Activated CD4-positive, alpha-beta T cell treated with anti-CD3 and anti-CD28 coated beads, Interleukin-2, amount 10 ng/mL, durations not matched to agents 7 days and 5 days (primary cell): ENCODE data around the gene IFI6. TPM values are rescaled to one million over a fixed set of nuclear protein-coding genes. Genes with fewer than 3 reads are reported as not detected.
A peak's percentile ranks its signal among the peaks of the same experiment; 100 is the strongest.
"Not testable (repeated sequence)": the region's sequence is repeated elsewhere in the genome, so short reads cannot be mapped to it uniquely, and the experiment has no call there.

Experiments
- CTCF ChIA-PET: fragments of 350-600 bp; sonication (Branson Sonifier 250); formaldehyde crosslinking; loops from one replicate; lab custom pipeline; 2021; ENCODE audit warnings: antibody characterized with exemption; lab: Charles Lee
- POLR2A ChIA-PET: fragments of 350-600 bp; sonication (Branson Sonifier 250); formaldehyde crosslinking; loops from one replicate; lab custom pipeline; 2021; ENCODE audit warnings: antibody characterized with exemption; lab: Charles Lee
- DNase-seq: peaks from one replicate; pipeline ENCODE4 v3.0.0-alpha.2; 2020
- H3K27ac Mint-ChIP-seq: one replicate; pipeline ENCODE4 v1.8.0; 2021; ENCODE audit warnings: mild to moderate bottlenecking, moderate library complexity, mixed read lengths
- H3K27me3 Mint-ChIP-seq: one replicate; pipeline ENCODE4 v1.8.0; 2021; ENCODE audit warnings: mixed read lengths
- H3K36me3 Mint-ChIP-seq: one replicate; pipeline ENCODE4 v1.8.0; 2021; ENCODE audit warnings: low read depth, mixed read lengths
- H3K4me1 Mint-ChIP-seq: one replicate; pipeline ENCODE4 v1.8.0; 2021; ENCODE audit warnings: mixed read lengths
- H3K4me3 Mint-ChIP-seq: one replicate; pipeline ENCODE4 v1.8.0; 2021; ENCODE audit warnings: mild to moderate bottlenecking, moderate library complexity, mixed read lengths
- H3K9me3 Mint-ChIP-seq: one replicate; pipeline ENCODE4 v1.8.0; 2021; ENCODE audit warnings: mixed read lengths
- total RNA-seq, 2 experiments: library from RNA; stranded (reverse); gene quantifications; one replicate each; pipeline ENCODE4 v1.2.3, GENCODE V29; 2021

Gene IFI6
- total RNA-seq, 2 experiments from 2014 or later: 231 to 321 TPM

DNA sequence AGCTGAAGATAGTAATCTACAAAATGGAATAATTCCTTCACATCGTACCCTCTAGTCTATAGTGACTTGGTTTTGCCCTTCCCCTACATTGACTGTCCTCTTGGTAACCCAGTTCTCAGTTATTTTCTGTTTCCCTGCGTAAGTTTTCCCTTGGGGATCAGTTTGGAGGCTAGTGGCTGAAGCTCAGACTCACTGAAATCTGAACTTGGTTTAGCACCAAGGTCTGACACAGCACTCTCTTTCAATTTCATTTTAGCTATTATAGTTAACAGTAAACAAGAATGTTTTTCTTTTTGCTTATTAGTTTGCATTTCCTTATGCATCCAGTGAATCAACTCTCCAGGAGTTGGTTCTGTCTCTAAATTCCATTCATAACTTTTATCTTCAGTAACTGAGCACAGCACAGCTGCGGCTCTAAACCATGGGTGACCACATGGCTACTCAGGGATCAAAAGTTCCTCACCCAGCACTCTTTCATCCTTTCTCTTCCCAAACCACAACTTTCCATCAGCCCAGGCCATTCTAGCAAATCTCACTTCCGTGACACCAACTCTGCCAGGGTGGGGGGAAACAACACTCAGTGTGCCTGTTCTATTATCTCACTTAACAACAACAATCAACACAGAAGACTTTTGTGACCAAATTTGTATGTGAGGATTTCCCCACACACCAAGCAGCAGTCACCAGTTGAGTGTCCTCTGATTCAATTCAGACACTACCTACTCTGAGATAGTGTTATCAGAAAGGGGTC lies 17.6 kb upstream of the IFI6 start:
- Mint-ChIP-seq H3K36me3 (no peaks in the 10 kb centered on the region), H3K4me3 (no peak overlapping the region), H3K9me3 (peaks cover 9% of the 10 kb centered on the region), H3K27me3 (peaks cover 13% of the 10 kb centered on the region), H3K4me1 (peaks cover 16% of the 10 kb centered on the region), H3K27ac (no peak overlapping the region)
- ChIA-PET CTCF (interaction anchor here (1.0 to 1.5 kb wide), 4 partner anchors 10 to 331 kb away, joined by 3 to 4 read pairs (median 4); no protein-coding TSS in a partner anchor), POLR2A (interaction anchor here (0.6 kb wide), 1 partner anchor 18 kb away, joined by 3 read pairs; no protein-coding TSS in a partner anchor)
- no peak for DNase-seq

DNA sequence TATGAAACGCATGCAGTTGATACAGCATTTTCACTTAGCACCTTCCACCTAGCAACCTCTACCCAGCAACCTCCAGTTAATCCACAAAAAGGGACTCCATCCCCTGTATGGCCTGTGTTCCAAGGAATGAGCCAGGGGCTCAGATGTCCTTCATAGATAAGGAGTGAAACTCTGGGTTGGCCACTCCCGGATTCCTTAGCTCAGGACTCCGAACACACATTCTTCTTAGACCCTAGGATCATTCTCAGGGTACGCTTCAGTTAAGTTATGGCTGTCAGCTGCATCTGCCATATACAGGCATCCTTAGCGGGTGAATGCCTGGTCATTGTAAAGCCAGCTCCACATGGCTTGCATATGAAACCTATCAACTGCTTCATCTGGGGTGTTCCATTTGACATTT lies 15.9 kb upstream of the IFI6 start:
- Mint-ChIP-seq H3K4me1 (peaks cover 16% of the 10 kb centered on the region), H3K9me3 (peaks cover 8% of the 10 kb centered on the region), H3K4me3 (no peak overlapping the region), H3K27ac (no peak overlapping the region), H3K36me3 (no peaks in the 10 kb centered on the region), H3K27me3 (peaks cover 13% of the 10 kb centered on the region)
- POLR2A ChIA-PET: no interaction called here
- no peak for DNase-seq
- CTCF ChIA-PET: interaction anchor here (2.2 kb wide), 1 partner anchor 9 kb away, joined by 9 read pairs; no protein-coding TSS in a partner anchor

DNA sequence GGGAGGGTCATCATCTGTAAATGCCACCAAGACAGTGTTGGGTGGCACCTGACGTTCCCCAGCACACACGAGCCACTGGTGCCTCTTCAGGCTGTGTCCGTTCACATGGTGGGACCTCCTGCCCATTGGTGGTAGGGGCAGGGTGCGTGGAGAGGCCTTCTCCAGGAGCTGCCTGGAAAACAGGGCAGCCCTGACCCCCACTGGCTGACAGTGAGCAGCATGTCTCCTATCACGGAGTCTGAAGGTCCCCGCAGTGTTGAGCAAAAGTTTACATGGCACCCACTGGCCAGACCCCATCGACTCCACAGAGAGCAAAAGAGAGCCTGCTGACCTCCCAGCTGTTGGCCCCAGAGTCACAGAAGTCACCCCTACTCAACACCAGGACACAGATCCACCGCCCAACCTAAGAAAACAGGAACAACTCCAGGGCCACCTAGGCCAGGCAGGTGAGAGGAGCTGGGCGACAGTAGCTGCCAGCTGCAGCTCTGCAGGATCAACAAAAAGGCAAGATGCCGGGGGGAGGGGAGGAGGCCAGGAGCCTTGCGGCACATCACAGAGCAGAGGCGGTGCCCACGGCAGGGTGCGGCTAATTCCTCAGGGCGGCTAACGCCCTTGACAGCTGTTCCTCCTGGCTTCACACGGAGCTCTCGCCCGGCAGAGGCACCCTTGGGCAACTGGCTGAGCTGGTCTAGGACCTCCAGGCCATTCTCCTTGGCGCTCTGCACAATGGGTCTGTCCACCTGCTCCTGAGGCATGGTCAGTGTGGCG lies 14.4 kb upstream of the IFI6 start:
- Mint-ChIP-seq H3K4me1 (peaks cover 16% of the 10 kb centered on the region), H3K9me3 (peaks cover 15% of the 10 kb centered on the region), H3K27me3 (peaks cover 10% of the 10 kb centered on the region), H3K27ac (no peak overlapping the region), H3K4me3 (no peak overlapping the region), H3K36me3 (peaks cover 3% of the 10 kb centered on the region)
- POLR2A ChIA-PET: no interaction called here
- CTCF ChIA-PET: interaction anchor here (1.0 to 2.2 kb wide), 5 partner anchors 11 to 80 kb away, joined by 3 to 9 read pairs (median 3); no protein-coding TSS in a partner anchor
- DNase-seq: no peak

DNA sequence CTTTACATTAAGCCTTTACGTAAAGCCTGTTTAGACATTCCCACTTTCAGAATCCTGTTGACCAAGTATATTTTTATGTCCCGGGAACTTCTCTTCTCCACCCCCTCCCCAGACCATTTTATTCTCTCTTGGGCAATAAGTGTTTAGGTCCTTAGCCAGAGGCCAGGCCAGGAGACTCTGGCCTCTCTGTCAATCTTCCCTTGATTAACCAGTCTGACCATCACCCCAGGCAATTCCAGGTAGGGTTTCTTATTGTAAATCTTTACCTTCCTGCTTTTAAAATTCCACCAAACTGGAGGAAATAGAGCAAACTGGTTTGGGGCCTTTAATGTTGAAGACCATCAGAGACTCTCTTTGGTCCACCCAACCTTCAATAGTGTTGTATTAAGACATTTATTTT lies 12.2 kb upstream of the IFI6 start:
- POLR2A ChIA-PET: no interaction called here
- CTCF ChIA-PET: interaction anchor here (1.2 kb wide), 1 partner anchor 12 kb away, joined by 3 read pairs; the partner anchor contains the start of gene IFI6
- Mint-ChIP-seq H3K4me3 (no peak overlapping the region), H3K27me3 (peaks cover 5% of the 10 kb centered on the region), H3K27ac (no peak overlapping the region), H3K36me3 (peaks cover 7% of the 10 kb centered on the region), H3K9me3 (peaks cover 28% of the 10 kb centered on the region), H3K4me1 (peaks cover under 1% of the 10 kb centered on the region)
- DNase-seq: no peak

DNA sequence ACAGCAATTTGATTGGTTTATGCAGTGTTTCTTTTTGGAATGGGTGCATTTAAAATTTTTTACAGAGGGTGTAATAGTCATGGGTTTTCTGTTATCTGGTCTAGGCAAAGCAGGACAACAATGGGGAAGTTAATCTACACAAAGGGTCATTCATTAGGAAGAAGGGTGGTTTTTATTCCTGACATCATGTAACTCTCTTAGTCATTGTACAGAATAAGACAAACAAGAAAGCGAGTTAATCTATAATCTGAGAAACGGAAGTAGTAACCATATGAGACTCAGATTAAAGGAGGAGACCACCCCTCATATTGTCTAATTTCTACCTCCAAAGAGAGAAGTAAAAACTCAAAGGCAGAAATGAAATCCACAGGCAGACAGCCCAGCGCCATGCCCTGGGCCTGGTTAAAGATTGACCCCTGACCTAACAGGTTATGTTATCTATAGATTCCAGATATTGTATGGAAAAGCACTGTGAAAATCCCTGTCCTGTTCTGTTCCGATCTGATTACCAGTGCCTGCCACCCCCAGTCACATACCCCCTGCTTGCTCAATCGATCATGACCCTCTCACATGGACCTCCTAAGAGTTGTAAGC lies 10.5 kb upstream of the IFI6 start:
- no peak overlapping the region for H3K4me3 Mint-ChIP-seq
- CTCF ChIA-PET: interaction anchor here (0.6 kb wide), 1 partner anchor 212 kb away, joined by 3 read pairs; no protein-coding TSS in a partner anchor
- DNase-seq: no peak
- POLR2A ChIA-PET: no interaction called here
- H3K4me1 Mint-ChIP-seq: no peaks in the 10 kb centered on the region
- H3K27me3 Mint-ChIP-seq: peaks cover 4% of the 10 kb centered on the region
- H3K27ac Mint-ChIP-seq: no peak overlapping the region
- peaks cover 7% of the 10 kb centered on the region for H3K36me3 Mint-ChIP-seq
- peaks cover 31% of the 10 kb centered on the region for H3K9me3 Mint-ChIP-seq

DNA sequence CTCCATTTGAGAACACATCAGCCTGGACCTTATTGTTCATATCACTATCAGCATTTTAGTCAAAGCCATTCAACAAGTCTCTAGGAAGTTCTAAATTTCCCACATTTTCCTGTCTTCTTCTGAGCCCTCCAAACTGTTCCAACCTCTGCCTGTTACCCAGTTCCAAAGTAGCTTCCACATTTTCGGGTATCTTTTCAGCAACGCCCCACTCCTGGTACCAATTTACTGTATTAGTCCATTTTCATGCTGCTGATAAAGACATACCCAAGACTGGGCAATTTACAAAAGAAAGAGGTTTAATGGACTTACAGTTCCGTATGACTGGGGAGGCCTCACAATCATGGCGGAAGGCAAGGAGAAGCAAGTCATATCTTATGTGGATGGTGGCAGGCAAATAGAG lies 9.6 kb upstream of the IFI6 start:
- H3K4me3 Mint-ChIP-seq, H3K4me1 Mint-ChIP-seq, DNase-seq, H3K27ac Mint-ChIP-seq, POLR2A ChIA-PET, H3K27me3 Mint-ChIP-seq, H3K36me3 Mint-ChIP-seq: not testable (repeated sequence)
- CTCF ChIA-PET: interaction anchor here (0.6 kb wide), 1 partner anchor 433 kb away, joined by 4 read pairs; no protein-coding TSS in a partner anchor
- H3K9me3 Mint-ChIP-seq: peaks cover 31% of the 10 kb centered on the region

DNA sequence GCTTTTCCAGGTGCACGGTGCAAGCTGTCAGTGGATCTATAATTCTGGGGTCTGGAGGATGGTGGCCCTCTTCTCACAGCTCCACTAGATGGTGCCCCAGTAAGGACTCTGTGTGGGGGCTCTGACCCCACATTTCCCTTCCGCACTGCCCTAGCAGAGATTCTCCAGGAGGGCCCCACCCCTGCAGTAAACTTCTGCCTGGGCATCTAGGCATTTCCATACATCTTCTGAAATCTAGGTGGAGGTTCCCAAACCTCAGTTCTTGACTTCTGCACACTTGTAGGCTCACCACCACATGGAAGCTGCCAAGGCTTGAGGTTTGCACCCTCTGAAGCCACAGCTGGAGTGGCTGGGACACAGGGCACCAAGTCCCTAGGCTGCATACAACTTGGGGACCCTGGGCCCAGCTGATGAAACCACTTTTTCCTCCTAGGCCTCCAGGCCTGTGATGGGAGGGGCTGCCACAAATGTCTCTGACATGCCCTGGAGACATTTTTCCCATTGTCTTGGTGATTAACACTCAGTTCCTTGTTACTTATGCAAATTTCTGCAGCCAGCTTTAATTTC lies 8.3 kb upstream of the IFI6 start:
- POLR2A ChIA-PET, H3K27me3 Mint-ChIP-seq, H3K4me1 Mint-ChIP-seq, DNase-seq, H3K4me3 Mint-ChIP-seq, H3K27ac Mint-ChIP-seq, H3K36me3 Mint-ChIP-seq: not testable (repeated sequence)
- H3K9me3 Mint-ChIP-seq: peaks cover 31% of the 10 kb centered on the region
- CTCF ChIA-PET: interaction anchor here (0.6 to 1.2 kb wide), 3 partner anchors 8 to 67 kb away, joined by 3 to 4 read pairs (median 3); partner anchors contain the start of gene IFI6

DNA sequence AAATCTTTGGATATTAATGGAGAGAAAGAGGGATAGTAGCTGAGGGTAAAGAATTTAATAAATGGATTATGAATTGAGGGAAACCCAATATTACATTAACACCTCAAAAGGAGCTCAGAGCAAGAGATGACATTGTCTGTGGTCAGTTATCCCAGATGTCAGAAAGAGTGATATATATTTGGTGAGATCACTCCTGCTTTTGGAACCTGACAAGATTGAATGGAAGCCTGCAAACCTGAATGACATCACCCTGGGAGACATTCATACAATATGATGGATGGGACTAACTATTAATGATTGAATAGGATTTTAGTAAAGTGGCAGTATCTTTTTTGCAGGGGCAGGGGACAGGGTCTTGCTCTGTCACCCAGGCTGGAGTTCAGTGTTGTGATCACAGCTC lies 6.8 kb upstream of the IFI6 start:
- DNase-seq: no peak
- H3K36me3 Mint-ChIP-seq: peaks cover 7% of the 10 kb centered on the region
- H3K27me3 Mint-ChIP-seq: peaks cover 3% of the 10 kb centered on the region
- no peak overlapping the region for H3K4me3 Mint-ChIP-seq
- POLR2A ChIA-PET: no interaction called here
- H3K4me1 Mint-ChIP-seq: no peaks in the 10 kb centered on the region
- H3K27ac Mint-ChIP-seq: no peak overlapping the region
- CTCF ChIA-PET: interaction anchor here (1.3 to 2.0 kb wide), 2 partner anchors 16 to 47 kb away, joined by 3 to 4 read pairs; no protein-coding TSS in a partner anchor
- H3K9me3 Mint-ChIP-seq: peaks cover 31% of the 10 kb centered on the region

DNA sequence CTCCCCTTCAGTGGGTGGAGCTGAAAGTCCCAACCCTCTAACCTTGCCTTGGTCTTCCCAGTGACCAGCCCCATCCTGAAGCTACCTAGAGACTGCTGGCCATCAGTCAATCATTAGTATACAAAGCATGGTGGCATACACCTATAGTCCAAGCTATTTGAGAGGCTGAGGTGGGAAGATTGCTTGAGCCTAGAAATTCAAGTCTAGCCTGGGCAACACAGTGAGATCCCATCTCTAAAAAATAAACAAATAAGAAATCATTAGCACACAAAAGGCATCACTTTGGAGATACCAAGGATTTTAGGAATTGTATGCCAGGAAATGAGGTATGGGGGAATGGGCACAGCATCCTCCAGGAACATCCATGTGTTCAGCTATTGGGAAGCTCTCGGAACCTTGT lies 4.4 kb upstream of the IFI6 start:
- ChIA-PET CTCF (interaction anchor here (0.7 to 0.9 kb wide), 3 partner anchors 72 to 281 kb away, joined by 3 to 4 read pairs (median 4); no protein-coding TSS in a partner anchor), POLR2A (no interaction called here)
- Mint-ChIP-seq H3K4me3 (no peak overlapping the region), H3K36me3 (peaks cover 7% of the 10 kb centered on the region), H3K27me3 (no peaks in the 10 kb centered on the region), H3K9me3 (peaks cover 20% of the 10 kb centered on the region), H3K27ac (no peak overlapping the region), H3K4me1 (peaks cover 8% of the 10 kb centered on the region)
- DNase-seq: no peak

DNA sequence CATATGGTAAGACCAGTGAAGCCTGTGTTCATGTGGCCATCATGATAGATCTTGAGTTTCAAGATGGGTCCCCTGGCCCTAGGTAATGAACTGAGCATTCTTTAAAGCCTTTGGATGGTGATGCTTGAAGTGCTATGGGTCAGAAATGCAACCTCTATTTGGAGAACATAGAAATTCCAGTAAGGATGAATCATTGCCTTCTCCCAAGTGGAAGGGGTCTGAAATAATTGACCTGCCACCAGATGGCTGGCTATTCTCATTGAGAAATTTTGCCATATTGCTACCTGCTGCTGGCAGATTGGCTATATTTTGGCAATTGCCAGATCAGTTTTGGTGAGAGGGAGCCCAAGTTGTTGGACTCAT lies 739 bp upstream of the IFI6 start:
- H3K4me3 Mint-ChIP-seq: peak overlapping the region; percentile 98
- no peak for DNase-seq
- H3K27me3 Mint-ChIP-seq: no peaks in the 10 kb centered on the region
- peaks cover 35% of the 10 kb centered on the region for H3K4me1 Mint-ChIP-seq
- ChIA-PET POLR2A (interaction anchor here (0.6 to 1.2 kb wide), 3 partner anchors 10 to 64 kb away, joined by 3 to 6 read pairs (median 3); no protein-coding TSS in a partner anchor), CTCF (interaction anchor here (0.9 to 2.0 kb wide), 8 partner anchors 10 to 147 kb away, joined by 3 to 16 read pairs (median 3); partner anchors contain the start of genes FAM76A and STX12)
- peaks cover 15% of the 10 kb centered on the region for H3K36me3 Mint-ChIP-seq
- no peaks in the 10 kb centered on the region for H3K9me3 Mint-ChIP-seq
- peak overlapping the region; percentile 97 for H3K27ac Mint-ChIP-seq

DNA sequence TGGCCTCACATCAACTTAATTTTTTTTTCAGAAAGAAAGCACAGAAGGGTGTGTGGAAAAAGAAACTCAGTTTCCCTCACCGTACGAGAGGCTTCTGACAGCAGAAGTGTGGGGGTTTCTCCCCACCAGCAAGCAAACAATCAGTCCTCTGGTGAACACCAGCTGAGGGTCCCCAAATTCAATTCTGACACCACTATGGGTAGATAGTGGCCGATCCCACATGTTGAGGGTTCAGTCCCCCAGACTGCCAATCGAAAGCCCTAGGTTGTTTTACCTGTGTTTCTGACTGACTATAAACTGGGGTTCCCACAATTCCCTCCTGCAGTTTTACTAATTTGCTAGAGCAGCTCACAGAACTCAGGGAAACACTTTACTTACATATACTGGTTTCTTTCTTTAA lies 2.1 kb downstream of the IFI6 start:
- Mint-ChIP-seq H3K36me3 (peaks cover 34% of the 10 kb centered on the region), H3K9me3 (no peaks in the 10 kb centered on the region), H3K27ac (peak overlapping the region; percentile 83), H3K27me3 (no peaks in the 10 kb centered on the region), H3K4me1 (peaks cover 51% of the 10 kb centered on the region), H3K4me3 (peak overlapping the region; percentile 98)
- CTCF ChIA-PET: interaction anchor here (0.6 to 1.9 kb wide), 32 partner anchors 9 to 626 kb away, joined by 3 to 7 read pairs (median 3); partner anchors contain the start of gene FAM76A
- POLR2A ChIA-PET: interaction anchor here (0.6 to 0.9 kb wide), 2 partner anchors 63 to 255 kb away, joined by 4 to 9 read pairs; no protein-coding TSS in a partner anchor
- DNase-seq: no peak
